RWPE2 (cell line): ENCODE data around the gene KIF20B.

ENCODE experiments used
- ATAC-seq: fragments of 200-7000 bp; cut with Tn5 transposase; 3 replicates; pipeline ENCODE4 v1.9.1; 2021; ENCODE audit warnings: low read depth
- DNase-seq: peaks from one replicate; pipeline ENCODE4 v3.0.0-alpha.2; 2020; ENCODE audit warnings: low spot score
- H3K27ac ChIP-seq: fragments of 450-650 bp; 2 replicates; pipeline ENCODE4 v1.5.1; 2017; ENCODE audit warnings: mild to moderate bottlenecking; ENCODE audit not compliant: poor library complexity, severe bottlenecking
- H3K27me3 ChIP-seq: fragments of 250-450 bp; sonication (Bioruptor Pico); 2 replicates; pipeline ENCODE4 v1.5.1; 2021; ENCODE audit warnings: mild to moderate bottlenecking, moderate library complexity; ENCODE audit not compliant: insufficient read depth, poor library complexity, severe bottlenecking
- H3K36me3 ChIP-seq: fragments of 250-450 bp; sonication (Bioruptor Pico); 2 replicates; pipeline ENCODE4 v1.5.1; 2020; ENCODE audit warnings: low read depth, mild to moderate bottlenecking, moderate library complexity
- H3K4me1 ChIP-seq: fragments of 250-450 bp; sonication (Bioruptor Pico); 2 replicates; pipeline ENCODE4 v1.5.1; 2021; ENCODE audit warnings: mild to moderate bottlenecking, moderate library complexity; ENCODE audit not compliant: insufficient read depth, poor library complexity, severe bottlenecking
- H3K4me3 ChIP-seq: fragments of 250-450 bp; sonication (Bioruptor Pico); 2 replicates; pipeline ENCODE4 v1.5.1; 2021; ENCODE audit warnings: mild to moderate bottlenecking, moderate library complexity; ENCODE audit not compliant: severe bottlenecking
- H3K9me3 ChIP-seq: fragments of 250-450 bp; sonication (Bioruptor Pico); 2 replicates; pipeline ENCODE4 v1.5.1; 2021; ENCODE audit warnings: mild to moderate bottlenecking, moderate library complexity; ENCODE audit not compliant: severe bottlenecking
- TF ChIP-seq, protein P1 (sequence below): fragments of 450-650 bp; IDR thresholded peaks from one replicate; pipeline ENCODE4 v1.5.1; 2017; ENCODE audit warnings: mild to moderate bottlenecking, moderate library complexity; ENCODE audit not compliant: poor library complexity, severe bottlenecking

Gene KIF20B

DNA sequence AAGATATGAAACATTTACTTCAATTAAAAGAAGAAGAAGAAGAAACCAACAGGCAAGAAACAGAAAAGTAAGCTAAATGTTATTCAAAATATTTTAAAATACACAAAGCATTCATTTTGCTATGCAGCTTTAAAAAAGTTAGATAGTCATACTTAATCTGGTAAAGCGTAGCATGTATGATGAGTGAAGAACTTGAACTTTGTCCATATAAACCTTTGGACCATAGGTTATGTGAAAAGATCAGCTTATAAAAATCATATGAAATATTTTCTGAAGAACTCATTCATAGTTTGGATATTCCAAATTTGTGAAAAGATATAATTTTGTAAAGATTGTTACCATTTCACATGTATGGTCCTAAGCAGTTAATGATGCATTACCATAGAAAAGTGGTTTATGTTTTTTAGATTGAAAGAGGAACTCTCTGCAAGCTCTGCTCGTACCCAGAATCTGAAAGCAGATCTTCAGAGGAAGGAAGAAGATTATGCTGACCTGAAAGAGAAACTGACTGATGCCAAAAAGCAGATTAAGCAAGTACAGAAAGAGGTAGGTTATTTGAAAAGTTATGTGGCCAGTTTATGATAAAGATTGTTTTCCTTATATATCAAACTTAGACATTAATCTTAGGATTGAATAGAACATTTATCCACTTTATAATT is 37.3 kb downstream of the KIF20B start:
- Histone ChIP-seq H3K36me3 (peaks cover 84% of the 10 kb centered on the region), H3K9me3 (no peaks in the 10 kb centered on the region), H3K4me3 (no peak overlapping the region), H3K4me1 (no peaks in the 10 kb centered on the region), H3K27ac (no peak overlapping the region), H3K27me3 (no peaks in the 10 kb centered on the region)
- ATAC-seq: no peak
- no peak for DNase-seq
- TF ChIP-seq, protein P1, sequence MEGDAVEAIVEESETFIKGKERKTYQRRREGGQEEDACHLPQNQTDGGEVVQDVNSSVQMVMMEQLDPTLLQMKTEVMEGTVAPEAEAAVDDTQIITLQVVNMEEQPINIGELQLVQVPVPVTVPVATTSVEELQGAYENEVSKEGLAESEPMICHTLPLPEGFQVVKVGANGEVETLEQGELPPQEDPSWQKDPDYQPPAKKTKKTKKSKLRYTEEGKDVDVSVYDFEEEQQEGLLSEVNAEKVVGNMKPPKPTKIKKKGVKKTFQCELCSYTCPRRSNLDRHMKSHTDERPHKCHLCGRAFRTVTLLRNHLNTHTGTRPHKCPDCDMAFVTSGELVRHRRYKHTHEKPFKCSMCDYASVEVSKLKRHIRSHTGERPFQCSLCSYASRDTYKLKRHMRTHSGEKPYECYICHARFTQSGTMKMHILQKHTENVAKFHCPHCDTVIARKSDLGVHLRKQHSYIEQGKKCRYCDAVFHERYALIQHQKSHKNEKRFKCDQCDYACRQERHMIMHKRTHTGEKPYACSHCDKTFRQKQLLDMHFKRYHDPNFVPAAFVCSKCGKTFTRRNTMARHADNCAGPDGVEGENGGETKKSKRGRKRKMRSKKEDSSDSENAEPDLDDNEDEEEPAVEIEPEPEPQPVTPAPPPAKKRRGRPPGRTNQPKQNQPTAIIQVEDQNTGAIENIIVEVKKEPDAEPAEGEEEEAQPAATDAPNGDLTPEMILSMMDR: no peak

- Histone ChIP-seq H3K36me3 (peaks cover 90% of the 10 kb centered on the region), H3K27me3 (no peaks in the 10 kb centered on the region), H3K4me1 (no peaks in the 10 kb centered on the region), H3K9me3 (no peaks in the 10 kb centered on the region), H3K4me3 (no peak overlapping the region), H3K27ac (no peak overlapping the region)
- TF ChIP-seq, protein P1: no peak
- no peak for ATAC-seq
- no peak for DNase-seq
These were observed 39.9 kb downstream of the KIF20B start for GRCh38 chr10:89741126-89741762.

DNA sequence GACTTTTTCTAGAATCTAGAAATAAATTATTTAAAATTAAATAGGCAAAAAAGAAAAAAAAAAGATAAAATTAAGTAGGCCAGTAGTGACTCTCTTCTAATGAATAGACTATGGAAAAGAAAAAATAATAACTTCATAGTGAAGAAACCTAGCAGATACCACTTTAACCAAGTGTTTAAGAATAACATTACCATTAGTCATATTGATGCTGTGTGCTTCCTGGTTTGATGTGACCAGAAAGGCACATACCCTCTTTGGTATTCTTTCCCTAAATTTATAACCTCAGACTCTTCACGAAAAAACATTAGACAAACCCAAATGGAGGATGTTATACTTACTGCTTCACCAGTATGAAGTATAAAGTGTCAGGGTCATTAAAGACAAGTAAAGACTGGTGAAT is 42.6 kb downstream of the KIF20B start:
- Histone ChIP-seq H3K27ac (no peak overlapping the region), H3K4me3 (no peak overlapping the region), H3K4me1 (no peaks in the 10 kb centered on the region), H3K27me3 (no peaks in the 10 kb centered on the region), H3K36me3 (peaks cover 73% of the 10 kb centered on the region), H3K9me3 (no peaks in the 10 kb centered on the region)
- no peak for ATAC-seq
- no peak for DNase-seq
- TF ChIP-seq, protein P1: no peak

DNA sequence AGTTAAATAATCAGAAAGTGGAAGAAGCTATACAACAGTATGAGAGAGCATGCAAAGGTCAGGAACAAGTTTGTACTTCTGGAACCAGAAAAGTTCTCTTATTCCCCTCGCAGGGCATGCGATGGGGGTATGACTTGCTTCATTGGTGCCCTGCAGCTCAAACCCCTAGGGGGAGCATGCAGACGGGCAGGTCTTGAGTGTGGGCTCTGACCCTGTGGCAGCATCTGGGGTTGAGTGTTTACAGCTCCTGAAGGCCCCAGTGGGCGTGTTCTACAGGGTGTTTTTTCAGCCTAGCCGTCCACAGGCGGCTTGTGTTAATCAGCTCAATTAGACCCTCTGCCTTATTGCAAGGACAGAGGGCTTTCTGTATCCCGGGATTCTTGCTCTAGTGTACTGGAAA is 44.5 kb downstream of the KIF20B start:
- no peak for DNase-seq

More for the DNA sequence above, 44.5 kb downstream of the KIF20B start:
- no peak overlapping the region for H3K27ac ChIP-seq
- TF ChIP-seq, protein P1: no peak
- no peaks in the 10 kb centered on the region for H3K27me3 ChIP-seq
- H3K4me1 ChIP-seq: no peaks in the 10 kb centered on the region
- no peaks in the 10 kb centered on the region for H3K9me3 ChIP-seq
- ATAC-seq: no peak
- H3K4me3 ChIP-seq: no peak overlapping the region
- peaks cover 66% of the 10 kb centered on the region for H3K36me3 ChIP-seq
